ENCODE results near the gene ZBTB20. TPM values are rescaled to one million over a fixed set of nuclear protein-coding genes. Genes with fewer than 3 reads are reported as not detected.

ZBTB20 gene
- polyA plus RNA-seq, 1 donor from 2014 or later = 4.8 TPM

DNA sequence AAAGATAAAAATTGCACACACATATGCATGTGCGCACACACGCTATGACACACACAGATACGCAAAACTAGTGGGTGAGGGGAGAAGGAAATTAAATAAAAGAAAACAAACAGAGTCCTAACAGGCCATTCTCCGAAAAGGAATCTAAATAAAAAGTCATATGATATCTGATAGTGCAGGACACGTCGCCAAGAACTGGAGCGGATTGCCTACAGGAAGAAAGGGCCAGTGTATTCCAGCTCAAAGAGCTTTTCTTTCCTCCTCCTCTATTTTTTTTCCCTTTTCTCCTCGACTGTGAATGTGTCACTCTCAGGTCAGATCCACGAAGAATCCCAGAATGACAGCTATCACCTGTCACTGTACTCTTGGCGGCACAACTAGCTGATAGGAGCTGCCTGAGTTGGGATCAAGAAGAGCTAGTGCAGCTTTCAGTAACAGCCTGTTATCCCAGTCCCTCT is 695.5 kb downstream of the ZBTB20 start:
- H3K27ac ChIP-seq (ENCODE audit: low read length) = peak overlapping the region; percentile 55
- no peaks in the 10 kb centered on the region for H3K9me3 ChIP-seq (ENCODE audit: low read length)
- no peaks in the 10 kb centered on the region for H4K20me1 ChIP-seq (ENCODE audit: insufficient read depth)
- H3F3A ChIP-seq (ENCODE audit: insufficient read depth, low read length, poor library complexity, severe bottlenecking) = no peaks in the 10 kb centered on the region
- H3K36me3 ChIP-seq (ENCODE audit: insufficient read depth, low read length) = no peaks in the 10 kb centered on the region
- H2AFZ ChIP-seq (ENCODE audit: low read depth, low read length) = no peak overlapping the region
- H3K27me3 ChIP-seq (ENCODE audit: insufficient read depth, low read depth, low read length) = no peaks in the 10 kb centered on the region
- peaks cover 77% of the 10 kb centered on the region for H3K79me2 ChIP-seq (replicated peaks; ENCODE audit: insufficient read depth, low read length)
- TF ChIP-seq POLR2AphosphoS5 (IDR thresholded peaks at IDR 0.05) (peak; percentile 17), TAF1 (IDR thresholded peaks at IDR 0.05; ENCODE audit: low read depth) (no peak)
- H3K4me2 ChIP-seq (ENCODE audit: low read length) = peak overlapping the region; percentile 93
- H3K9ac ChIP-seq (ENCODE audit: low read length) = peak overlapping the region; percentile 79
- H3K9me2 ChIP-seq (ENCODE audit: insufficient read depth, low read length) = no peaks in the 10 kb centered on the region
- H3K4me3 ChIP-seq (ENCODE audit: low read length) = peak overlapping the region; percentile 75

GRCh38 chr3:114451051-114451451 is 696.0 kb downstream of the ZBTB20 start:
- Histone ChIP-seq H3K9me3 (ENCODE audit: low read length) (no peaks in the 10 kb centered on the region), H3K36me3 (ENCODE audit: insufficient read depth, low read length) (no peaks in the 10 kb centered on the region), H3K27ac (ENCODE audit: low read length) (peak overlapping the region; percentile 55), H3K9me2 (ENCODE audit: insufficient read depth, low read length) (no peaks in the 10 kb centered on the region), H3F3A (ENCODE audit: insufficient read depth, low read length, poor library complexity, severe bottlenecking) (no peaks in the 10 kb centered on the region), H3K4me2 (ENCODE audit: low read length) (peak overlapping the region; percentile 93), H3K9ac (ENCODE audit: low read length) (peak overlapping the region; percentile 79), H2AFZ (ENCODE audit: low read depth, low read length) (no peak overlapping the region), H3K27me3 (ENCODE audit: insufficient read depth, low read depth, low read length) (no peaks in the 10 kb centered on the region), H3K4me3 (ENCODE audit: low read length) (peak overlapping the region; percentile 75), H3K79me2 (replicated peaks; ENCODE audit: insufficient read depth, low read length) (peaks cover 83% of the 10 kb centered on the region), H4K20me1 (ENCODE audit: insufficient read depth) (no peaks in the 10 kb centered on the region)
- no peak for TF ChIP-seq EP300 (conservative IDR thresholded peaks at IDR 0.05; ENCODE audit: poor library complexity, severe bottlenecking)
- TF ChIP-seq TAF1 (IDR thresholded peaks at IDR 0.05; ENCODE audit: low read depth) = no peak
- TF ChIP-seq, protein P1, sequence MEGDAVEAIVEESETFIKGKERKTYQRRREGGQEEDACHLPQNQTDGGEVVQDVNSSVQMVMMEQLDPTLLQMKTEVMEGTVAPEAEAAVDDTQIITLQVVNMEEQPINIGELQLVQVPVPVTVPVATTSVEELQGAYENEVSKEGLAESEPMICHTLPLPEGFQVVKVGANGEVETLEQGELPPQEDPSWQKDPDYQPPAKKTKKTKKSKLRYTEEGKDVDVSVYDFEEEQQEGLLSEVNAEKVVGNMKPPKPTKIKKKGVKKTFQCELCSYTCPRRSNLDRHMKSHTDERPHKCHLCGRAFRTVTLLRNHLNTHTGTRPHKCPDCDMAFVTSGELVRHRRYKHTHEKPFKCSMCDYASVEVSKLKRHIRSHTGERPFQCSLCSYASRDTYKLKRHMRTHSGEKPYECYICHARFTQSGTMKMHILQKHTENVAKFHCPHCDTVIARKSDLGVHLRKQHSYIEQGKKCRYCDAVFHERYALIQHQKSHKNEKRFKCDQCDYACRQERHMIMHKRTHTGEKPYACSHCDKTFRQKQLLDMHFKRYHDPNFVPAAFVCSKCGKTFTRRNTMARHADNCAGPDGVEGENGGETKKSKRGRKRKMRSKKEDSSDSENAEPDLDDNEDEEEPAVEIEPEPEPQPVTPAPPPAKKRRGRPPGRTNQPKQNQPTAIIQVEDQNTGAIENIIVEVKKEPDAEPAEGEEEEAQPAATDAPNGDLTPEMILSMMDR (IDR thresholded peaks at IDR 0.05; ENCODE audit: poor library complexity, severe bottlenecking) = no peak
- no peak for TF ChIP-seq RAD21 (conservative IDR thresholded peaks at IDR 0.05)
- no peak for TF ChIP-seq POLR2AphosphoS5 (IDR thresholded peaks at IDR 0.05)
- no peak for TF ChIP-seq SMC3 (conservative IDR thresholded peaks at IDR 0.05; ENCODE audit: poor library complexity)
- TF ChIP-seq MXI1 (conservative IDR thresholded peaks at IDR 0.05; ENCODE audit: poor library complexity, severe bottlenecking) = no peak
- no peak for TF ChIP-seq REST (IDR thresholded peaks at IDR 0.05; ENCODE audit: borderline replicate concordance)
- TF ChIP-seq EZH2 (IDR thresholded peaks at IDR 0.05; ENCODE audit: borderline replicate concordance, insufficient read depth, low read length, poor library complexity, severe bottlenecking) = no peak

Measured in neural cell (in vitro differentiated cells).